IMR-90 (cell line): Measurements from ENCODE around the gene EPO. TPM values are rescaled to one million over a fixed set of nuclear protein-coding genes. Genes with fewer than 3 reads are reported as not detected.

Source experiments
- BHLHE40 ChIP-seq: fragments of 150-350 bp; IDR thresholded peaks from 2 replicates; pipeline ENCODE4 v1.6.1; 2016; ENCODE audit warnings: mild to moderate bottlenecking, low read depth, low read length
- CEBPB ChIP-seq: IDR thresholded peaks from 2 replicates; pipeline ENCODE4 v1.6.1; 2012; ENCODE audit warnings: low read depth, low read length, improper control_type of control experiment
- MAZ ChIP-seq: IDR thresholded peaks from 2 replicates; pipeline ENCODE4 v1.6.1; 2012; ENCODE audit warnings: low read depth, mild to moderate bottlenecking, low read length, improper control_type of control experiment, moderate library complexity, borderline replicate concordance
- NFE2L2 ChIP-seq: fragments of 150-350 bp; IDR thresholded peaks from 2 replicates; pipeline ENCODE4 v1.6.1; 2016; ENCODE audit warnings: low read depth, mild to moderate bottlenecking, low read length
- POLR2A ChIP-seq: IDR thresholded peaks from 2 replicates; pipeline ENCODE4 v1.6.1; 2012; ENCODE audit warnings: mild to moderate bottlenecking, low read depth, low read length
- RAD21 ChIP-seq: IDR thresholded peaks from 2 replicates; pipeline ENCODE4 v1.6.1; 2012; ENCODE audit warnings: low read length, improper control_type of control experiment
- polyA plus RNA-seq, 3 experiments: library from polyadenylated mRNA; depleted of rRNA; stranded (reverse); fragments of >200 nt; gene quantifications; 2 replicates each; pipeline ENCODE4 v1.2.3, GENCODE V29; 2012; ENCODE audit warnings: low replicate concordance in 1 of 3
- total RNA-seq: library from RNA; depleted of rRNA; stranded (reverse); fragments of >200 nt; gene quantifications from 2 replicates; pipeline ENCODE4 v1.2.3, GENCODE V29; 2012

EPO gene
- total and polyA plus RNA-seq, 2 of the 4 experiments (the other 2 are of a cell fraction): not detected

DNA sequence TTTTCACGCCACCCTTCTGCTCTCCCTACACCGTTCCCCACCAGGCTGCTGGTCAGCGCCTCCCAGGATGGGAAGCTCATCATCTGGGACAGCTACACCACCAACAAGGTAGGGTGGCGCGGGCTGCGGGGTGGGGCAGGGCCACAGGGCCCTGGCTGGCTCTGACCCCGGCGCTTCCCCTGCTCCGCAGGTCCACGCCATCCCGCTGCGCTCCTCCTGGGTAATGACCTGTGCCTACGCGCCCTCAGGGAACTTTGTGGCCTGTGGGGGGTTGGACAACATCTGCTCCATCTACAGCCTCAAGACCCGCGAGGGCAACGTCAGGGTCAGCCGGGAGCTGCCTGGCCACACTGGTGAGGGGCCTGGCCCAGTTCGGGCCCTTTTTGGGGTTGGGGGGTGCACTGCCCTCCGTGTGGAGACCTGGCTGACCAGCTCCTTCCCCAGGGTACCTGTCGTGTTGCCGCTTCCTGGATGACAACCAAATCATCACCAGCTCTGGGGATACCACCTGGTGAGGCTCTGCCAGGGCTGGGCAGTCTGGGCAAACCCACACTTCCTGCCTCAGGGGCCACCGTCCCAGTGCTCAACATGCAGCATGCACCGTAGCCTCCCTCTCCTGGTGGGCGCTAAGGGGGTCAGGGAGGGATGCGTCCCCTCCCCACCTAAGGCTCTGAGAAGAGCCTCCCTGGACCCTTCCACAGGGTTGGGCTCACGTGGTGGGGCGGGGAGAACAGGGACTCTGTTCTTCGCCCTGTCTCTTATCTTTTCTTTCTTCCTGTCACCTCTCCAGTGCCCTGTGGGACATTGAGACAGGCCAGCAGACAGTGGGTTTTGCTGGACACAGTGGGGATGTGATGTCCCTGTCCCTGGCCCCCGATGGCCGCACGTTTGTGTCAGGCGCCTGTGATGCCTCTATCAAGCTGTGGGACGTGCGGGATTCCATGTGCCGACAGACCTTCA is 42.7 kb upstream of the EPO start (continued):
- no peak for TF ChIP-seq MAZ
- TF ChIP-seq NFE2L2: no peak
- no peak for TF ChIP-seq CEBPB
- no peak for TF ChIP-seq BHLHE40
- no peak for TF ChIP-seq POLR2A
- TF ChIP-seq RAD21: no peak
